Endodermal cell (in vitro differentiated cells): Measurements from ENCODE around the gene NEURL3. TPM values are rescaled to one million over a fixed set of nuclear protein-coding genes. Genes with fewer than 3 reads are reported as not detected.
"Not testable (repeated sequence)": the region's sequence is repeated elsewhere in the genome, so short reads cannot be mapped to it uniquely, and the experiment has no call there.

Source experiments
- DNase-seq: peaks from one replicate; pipeline ENCODE4 v3.0.0-alpha.2; 2017
- H3K27ac ChIP-seq: 2 replicates; pipeline ENCODE4 v1.5.1; 2013; ENCODE audit warnings: mild to moderate bottlenecking, low read depth, low read length, moderate library complexity
- H3K27me3 ChIP-seq: 2 replicates; pipeline ENCODE4 v1.6.1; 2013; ENCODE audit warnings: mild to moderate bottlenecking, low read length, moderate library complexity; ENCODE audit not compliant: insufficient read depth, control insufficient read depth, poor library complexity, severe bottlenecking
- H3K36me3 ChIP-seq: 2 replicates; pipeline ENCODE4 v1.7.0; 2013; ENCODE audit warnings: mild to moderate bottlenecking, low read length, moderate library complexity; ENCODE audit not compliant: control insufficient read depth, insufficient read depth
- H3K4me1 ChIP-seq: one replicate; pipeline ENCODE4 v1.7.0; 2013; ENCODE audit warnings: low read length; ENCODE audit not compliant: control insufficient read depth, insufficient read depth
- H3K4me3 ChIP-seq: 2 replicates; pipeline ENCODE4 v1.5.1; 2013; ENCODE audit warnings: mild to moderate bottlenecking, low read length, moderate library complexity
- H3K9ac ChIP-seq: 2 replicates; pipeline ENCODE4 v1.6.1; 2013; ENCODE audit warnings: mild to moderate bottlenecking, low read length, moderate library complexity; ENCODE audit not compliant: poor library complexity, severe bottlenecking; ENCODE audit errors: extremely low read depth
- H3K9me3 ChIP-seq: 2 replicates; pipeline ENCODE4 v1.6.1; 2013; ENCODE audit warnings: mild to moderate bottlenecking, low read length, moderate library complexity; ENCODE audit not compliant: control insufficient read depth
- H3K27ac Mint-ChIP-seq: 2 replicates; pipeline ENCODE4 v1.8.0; 2020; ENCODE audit warnings: mixed read lengths
- H3K27me3 Mint-ChIP-seq: 2 replicates; pipeline ENCODE4 v1.8.0; 2021; ENCODE audit warnings: mild to moderate bottlenecking, mixed read lengths; ENCODE audit not compliant: insufficient read depth
- H3K36me3 Mint-ChIP-seq: 2 replicates; pipeline ENCODE4 v1.8.0; 2020; ENCODE audit warnings: low read depth, mixed read lengths
- H3K4me1 Mint-ChIP-seq: 2 replicates; pipeline ENCODE4 v1.8.0; 2020; ENCODE audit warnings: mixed read lengths
- H3K4me3 Mint-ChIP-seq: 2 replicates; pipeline ENCODE4 v1.8.0; 2020; ENCODE audit warnings: mild to moderate bottlenecking, moderate library complexity, mixed read lengths
- H3K9me3 Mint-ChIP-seq: 2 replicates; pipeline ENCODE4 v1.8.0; 2020; ENCODE audit warnings: mild to moderate bottlenecking, mixed read lengths
- CTCF ChIP-seq: fragments of 200-600 bp; sonication (generic); conservative IDR thresholded peaks from 2 replicates; pipeline ENCODE4 v1.5.0; 2021; ENCODE audit warnings: antibody characterized with exemption, mild to moderate bottlenecking
- WGBS, 2 experiments: methylation state at CpG; one replicate each; pipeline versions ENCODE4 v1.1.5 to v1.1.7; 2013; ENCODE audit warnings: missing lambda C conversion rate in 2 of 2, mixed read lengths in 1 of 2; ENCODE audit not compliant: insufficient coverage in 1 of 2, insufficient read length in 1 of 2; 5-methylcytosine and 5-hydroxymethylcytosine counted together
- total RNA-seq, 2 donors: library from RNA; stranded (reverse); fragmentation: NEBNext Ultra II Directional in 1 of 2; extraction: Animal tissue kit (Norgen Biotek cat#: 25700) in 1 of 2; gene quantifications; 2 replicates in 1 of 2; 3 replicates in 1 of 2; pipeline ENCODE4 v1.2.1, GENCODE V29; 2021

The NEURL3 gene
- total RNA-seq, 2 donors from 2014 or later, result not detected

GRCh38 chr2:96464651-96465050 is 40.5 kb downstream of the NEURL3 start:
- Mint-ChIP-seq H3K27ac (no peak overlapping the region), H3K27me3 (peaks cover 8% of the 10 kb centered on the region), H3K4me3 (no peak overlapping the region), H3K36me3 (peaks cover 1% of the 10 kb centered on the region), H3K9me3 (peaks cover 21% of the 10 kb centered on the region), H3K4me1 (no peaks in the 10 kb centered on the region)
- no peak for DNase-seq
- Histone ChIP-seq H3K9ac (no peak overlapping the region), H3K27me3 (no peaks in the 10 kb centered on the region), H3K4me1 (no peaks in the 10 kb centered on the region), H3K9me3 (peaks cover 5% of the 10 kb centered on the region), H3K27ac (no peak overlapping the region), H3K4me3 (no peak overlapping the region), H3K36me3 (no peaks in the 10 kb centered on the region)
- 66 to 75% methylated on average over 2 of the region's 2 CpGs for WGBS, 2 experiments
- no peak for TF ChIP-seq CTCF

DNA sequence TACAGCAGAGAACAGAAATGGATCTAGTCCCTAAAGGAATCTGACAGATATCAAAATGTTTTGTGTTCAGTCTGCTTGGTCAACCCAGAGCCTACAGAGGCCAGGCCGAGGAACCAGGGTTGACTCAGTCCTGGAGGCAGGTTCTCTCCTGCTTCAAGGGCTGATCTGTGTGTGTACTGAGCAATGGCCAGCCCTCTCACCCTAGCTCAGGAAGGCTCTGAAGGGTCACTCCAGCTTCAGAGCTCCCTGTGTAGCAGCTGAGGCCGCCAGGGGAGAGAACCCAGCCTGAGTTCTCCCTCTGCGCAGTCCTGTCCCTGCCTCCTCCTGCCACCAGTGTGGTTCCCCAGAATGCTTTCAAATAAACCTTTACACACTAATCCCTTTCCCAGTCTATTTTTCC is 41.1 kb downstream of the NEURL3 start:
- H3K4me1 Mint-ChIP-seq, result no peaks in the 10 kb centered on the region
- WGBS, 2 experiments, result 94 to 95% methylated on average over 2 to 3 of the region's 3 CpGs

GRCh38 chr2:96463119-96463518 is 42.0 kb downstream of the NEURL3 start:
- Mint-ChIP-seq H3K4me1 (no peaks in the 10 kb centered on the region), H3K4me3 (no peak overlapping the region), H3K27ac (no peak overlapping the region), H3K36me3 (peaks cover 3% of the 10 kb centered on the region), H3K9me3 (peaks cover 36% of the 10 kb centered on the region), H3K27me3 (peaks cover 6% of the 10 kb centered on the region)
- Histone ChIP-seq H3K27me3 (no peaks in the 10 kb centered on the region), H3K27ac (no peak overlapping the region), H3K9me3 (peaks cover 5% of the 10 kb centered on the region), H3K9ac (no peak overlapping the region), H3K36me3 (no peaks in the 10 kb centered on the region), H3K4me1 (no peaks in the 10 kb centered on the region), H3K4me3 (no peak overlapping the region)
- WGBS, 2 experiments, result 93% methylated on average over 2 of the region's 2 CpGs; no CpG with 5 or more reads in 1 of the 2 experiments
- no peak for DNase-seq
- TF ChIP-seq CTCF, result no peak

More for the DNA sequence above, 41.1 kb downstream of the NEURL3 start:
- no peak for TF ChIP-seq CTCF
- peaks cover 9% of the 10 kb centered on the region for H3K27me3 Mint-ChIP-seq
- H3K9me3 Mint-ChIP-seq, result peaks cover 27% of the 10 kb centered on the region
- no peak overlapping the region for H3K27ac Mint-ChIP-seq
- Histone ChIP-seq H3K4me3 (no peak overlapping the region), H3K4me1 (no peaks in the 10 kb centered on the region), H3K36me3 (no peaks in the 10 kb centered on the region), H3K27ac (no peak overlapping the region), H3K9me3 (peaks cover 5% of the 10 kb centered on the region), H3K9ac (no peak overlapping the region), H3K27me3 (no peaks in the 10 kb centered on the region)
- H3K4me3 Mint-ChIP-seq, result no peak overlapping the region
- no peak for DNase-seq
- H3K36me3 Mint-ChIP-seq, result peaks cover 3% of the 10 kb centered on the region

- H3K36me3 Mint-ChIP-seq, H3K4me3 ChIP-seq, H3K9me3 ChIP-seq, H3K27ac Mint-ChIP-seq, DNase-seq, H3K4me1 Mint-ChIP-seq, H3K4me3 Mint-ChIP-seq, H3K27me3 ChIP-seq, H3K27ac ChIP-seq, H3K4me1 ChIP-seq, H3K9ac ChIP-seq, H3K27me3 Mint-ChIP-seq, H3K36me3 ChIP-seq: not testable (repeated sequence)
- 92% methylated on average over 18 of the region's 30 CpGs; no CpG with 5 or more reads in 1 of the 2 experiments for WGBS, 2 experiments
- peaks cover 36% of the 10 kb centered on the region for H3K9me3 Mint-ChIP-seq
Measured at GRCh38 chr2:96461616-96462015, 43.5 kb downstream of the NEURL3 start.
